ENCODE measurements around the gene RTL10.

The RTL10 gene

GRCh38 chr22:19846620-19847344, 7.9 kb downstream of the RTL10 start:
- peaks cover 46% of the 10 kb centered on the region for H3K36me3 ChIP-seq (ENCODE audit: control insufficient read depth, low read length)
- H3K4me1 ChIP-seq (ENCODE audit: control insufficient read depth, low read length): peaks cover 25% of the 10 kb centered on the region
- peaks cover 4% of the 10 kb centered on the region for H4K20me1 ChIP-seq (ENCODE audit: control insufficient read depth, insufficient read depth, low read depth, low read length)
- peaks cover 49% of the 10 kb centered on the region for H3K79me2 ChIP-seq (ENCODE audit: control insufficient read depth, low read length)
- no peaks in the 10 kb centered on the region for H3K9me2 ChIP-seq (replicated peaks; ENCODE audit: control insufficient read depth, low read length)
- no peak overlapping the region for H3K4me3 ChIP-seq (ENCODE audit: low read length)
- no peak overlapping the region for H3K27ac ChIP-seq (ENCODE audit: low read depth, low read length)
- no peaks in the 10 kb centered on the region; the same call in 1 of the 2 replicates for H3K9me3 ChIP-seq (ENCODE audit: control insufficient read depth, insufficient read depth, low read length)
- H3K27me3 ChIP-seq (ENCODE audit: control insufficient read depth, low read length): no peaks in the 10 kb centered on the region
- H3F3A ChIP-seq (ENCODE audit: control insufficient read depth, insufficient read depth): 0 out of 2 replicates have a peak, but pooled peaks cover 2% of the 10 kb centered on the region
- H3K4me2 ChIP-seq (ENCODE audit: low read length): no peak overlapping the region
- TF ChIP-seq EZH2phosphoT487 (IDR thresholded peaks at IDR 0.05; ENCODE audit: borderline replicate concordance, low read length) (no peak), CTCF (IDR thresholded peaks at IDR 0.05; ENCODE audit: low read depth, low read length, poor library complexity, severe bottlenecking) (no peak)

- peaks cover 30% of the 10 kb centered on the region for H3K4me1 ChIP-seq (ENCODE audit: control insufficient read depth, low read length)
- no peaks in the 10 kb centered on the region; the same call in 1 of the 2 replicates for H3K9me3 ChIP-seq (ENCODE audit: control insufficient read depth, insufficient read depth, low read length)
- no peak overlapping the region for H3K27ac ChIP-seq (ENCODE audit: low read depth, low read length)
- no peaks in the 10 kb centered on the region for H3K27me3 ChIP-seq (ENCODE audit: control insufficient read depth, low read length)
- H3K9me2 ChIP-seq (replicated peaks; ENCODE audit: control insufficient read depth, low read length): no peaks in the 10 kb centered on the region
- TF ChIP-seq EZH2phosphoT487 (IDR thresholded peaks at IDR 0.05; ENCODE audit: borderline replicate concordance, low read length) (no peak), CTCF (IDR thresholded peaks at IDR 0.05; ENCODE audit: low read depth, low read length, poor library complexity, severe bottlenecking) (no peak)
- H3K4me2 ChIP-seq (ENCODE audit: low read length): no peak overlapping the region; the same call in 1 of the 2 replicates
- H3K36me3 ChIP-seq (ENCODE audit: control insufficient read depth, low read length): peaks cover 30% of the 10 kb centered on the region
- 0 out of 2 replicates have a peak, but pooled peaks cover 2% of the 10 kb centered on the region for H3F3A ChIP-seq (ENCODE audit: control insufficient read depth, insufficient read depth)
- H3K79me2 ChIP-seq (ENCODE audit: control insufficient read depth, low read length): peaks cover 33% of the 10 kb centered on the region
- no peak overlapping the region for H3K4me3 ChIP-seq (ENCODE audit: low read length)
- H4K20me1 ChIP-seq (ENCODE audit: control insufficient read depth, insufficient read depth, low read depth, low read length): peaks cover 4% of the 10 kb centered on the region
These were observed 9.5 kb downstream of the RTL10 start for GRCh38 chr22:19845054-19845722.

- Histone ChIP-seq H3K4me3 (ENCODE audit: low read length) (no peak overlapping the region), H3K9me3 (ENCODE audit: control insufficient read depth, insufficient read depth, low read length) (no peaks in the 10 kb centered on the region; the same call in 1 of the 2 replicates), H3K4me1 (ENCODE audit: control insufficient read depth, low read length) (peaks cover 30% of the 10 kb centered on the region), H3K36me3 (ENCODE audit: control insufficient read depth, low read length) (peaks cover 23% of the 10 kb centered on the region), H3K9me2 (replicated peaks; ENCODE audit: control insufficient read depth, low read length) (no peaks in the 10 kb centered on the region), H4K20me1 (ENCODE audit: control insufficient read depth, insufficient read depth, low read depth, low read length) (peaks cover 4% of the 10 kb centered on the region), H3F3A (ENCODE audit: control insufficient read depth, insufficient read depth) (0 out of 2 replicates have a peak, but pooled peaks cover 2% of the 10 kb centered on the region), H3K4me2 (ENCODE audit: low read length) (no peak overlapping the region), H3K79me2 (ENCODE audit: control insufficient read depth, low read length) (peaks cover 26% of the 10 kb centered on the region), H3K27me3 (ENCODE audit: control insufficient read depth, low read length) (no peaks in the 10 kb centered on the region), H3K27ac (ENCODE audit: low read depth, low read length) (no peak overlapping the region)
- TF ChIP-seq CTCF (IDR thresholded peaks at IDR 0.05; ENCODE audit: low read depth, low read length, poor library complexity, severe bottlenecking): no peak
- TF ChIP-seq EZH2phosphoT487 (IDR thresholded peaks at IDR 0.05; ENCODE audit: borderline replicate concordance, low read length): no peak
These were observed 10.2 kb downstream of the RTL10 start for GRCh38 chr22:19844377-19845053.
